Measurements from ENCODE around the gene HDAC8. TPM values are rescaled to one million over a fixed set of nuclear protein-coding genes. Genes with fewer than 3 reads are reported as not detected.

Gene HDAC8
- total and polyA plus RNA-seq, 9 of the 15 experiments (the other 6 are each of a cell fraction or from before 2014, with no cell fraction given): 18.9 to 53.8 (median 28.7) TPM

DNA sequence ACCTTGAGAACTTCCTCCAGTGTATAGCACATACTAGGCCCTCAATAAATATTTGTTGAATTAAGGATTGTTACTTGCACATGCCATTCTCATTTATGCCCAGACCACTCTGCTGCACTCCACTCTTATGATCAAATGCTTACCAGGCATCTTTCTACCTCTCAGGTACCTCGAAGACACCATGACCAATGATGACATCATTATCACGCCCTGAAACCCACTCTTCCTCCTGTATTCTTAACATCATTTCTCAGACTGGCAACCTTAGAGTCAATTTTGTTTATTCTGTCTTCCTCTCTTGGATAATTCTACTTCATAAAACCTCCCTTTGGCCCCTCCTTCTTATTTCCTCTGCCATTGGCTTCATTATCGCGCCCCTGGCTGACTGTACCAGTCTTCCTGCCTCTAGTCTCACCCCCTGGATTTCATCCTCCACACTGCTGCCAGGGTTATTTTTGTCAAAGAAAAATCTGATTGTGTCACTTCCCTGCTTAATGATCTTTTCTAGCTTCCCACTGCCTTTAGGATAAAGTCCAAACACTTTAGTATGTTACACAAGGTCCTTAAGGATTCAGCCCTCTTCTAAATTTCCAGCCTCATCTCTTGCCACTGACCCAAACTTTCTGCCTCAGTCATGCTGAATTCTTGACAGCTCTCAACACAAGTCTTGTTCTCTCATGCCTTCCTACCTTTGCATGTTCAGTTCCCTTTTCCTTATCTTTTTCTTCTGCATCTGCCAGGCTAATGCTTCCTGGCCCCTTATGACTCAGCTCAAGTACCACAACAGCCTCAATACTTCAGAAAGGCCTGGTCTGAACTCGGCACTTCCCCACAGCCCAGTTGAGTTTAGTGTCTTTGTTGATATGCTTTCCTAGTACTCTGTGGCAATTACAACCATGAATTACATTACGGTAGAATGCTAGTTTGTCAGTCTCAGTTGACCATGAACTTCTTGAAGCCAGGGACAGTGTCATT is 45.8 kb downstream of the HDAC8 start (continued):
- TF ChIP-seq JUN (IDR thresholded peaks at IDR 0.05; ENCODE audit: borderline replicate concordance, low read depth, low read length) (0 out of 2 replicates have a peak, but pooled peaks have one; percentile 40), JUN (CRISPR knock-in tag; IDR thresholded peaks at IDR 0.05; ENCODE audit: borderline replicate concordance) (no peak), BCOR (IDR thresholded peaks at IDR 0.05) (no peak), SREBF2 (CRISPR knock-in tag; IDR thresholded peaks at IDR 0.05) (no peak), DPF2 (IDR thresholded peaks at IDR 0.05) (peak; percentile 76; the same call in 1 of the 2 replicates), JUND (IDR thresholded peaks at IDR 0.05; ENCODE audit: borderline replicate concordance, low read depth, low read length) (peak; percentile 83), JUND (tag; IDR thresholded peaks at IDR 0.05; ENCODE audit: borderline replicate concordance, low read depth, low read length) (peak; percentile 85; the same call in 2 of the 3 replicates), PPARD (CRISPR knock-in tag; IDR thresholded peaks at IDR 0.05) (no peak), MAFF (IDR thresholded peaks at IDR 0.05; ENCODE audit: low read length) (peak; percentile 44; the same call in 1 of the 2 replicates), NFATC3 (IDR thresholded peaks at IDR 0.05) (no peak), CTBP1 (IDR thresholded peaks at IDR 0.05; ENCODE audit: borderline replicate concordance) (peak; percentile 90), EP300 (IDR thresholded peaks at IDR 0.05; ENCODE audit: low read length) (peak; percentile 50; the same call in 1 of the 2 replicates), RFX5 (IDR thresholded peaks at IDR 0.05; ENCODE audit: low read depth, low read length) (no peak), HCFC1 (IDR thresholded peaks at IDR 0.05; ENCODE audit: low read depth, low read length) (no peak), TCF3 (CRISPR knock-in tag; IDR thresholded peaks at IDR 0.05) (0 out of 2 replicates have a peak, but pooled peaks have one; percentile 45), CBX8 (IDR thresholded peaks at IDR 0.05; ENCODE audit: borderline replicate concordance, extremely low read depth, low read depth, low read length, poor library complexity, severe bottlenecking) (no peak), TEAD4 (IDR thresholded peaks at IDR 0.05; ENCODE audit: low read length) (peak; percentile 65; the same call in 1 of the 2 replicates), TEAD4 (CRISPR knock-in tag; IDR thresholded peaks at IDR 0.05; ENCODE audit: borderline replicate concordance) (no peak), MECOM (CRISPR knock-in tag; IDR thresholded peaks at IDR 0.05) (no peak), ZNF212 (CRISPR knock-in tag; IDR thresholded peaks at IDR 0.05) (no peak), MTA3 (IDR thresholded peaks at IDR 0.05; ENCODE audit: borderline replicate concordance) (0 out of 2 replicates have a peak, but pooled peaks have one; percentile 30), ZNF121 (CRISPR knock-in tag; conservative IDR thresholded peaks at IDR 0.05) (no peak), ZNF589 (CRISPR knock-in tag; IDR thresholded peaks at IDR 0.05; ENCODE audit: low read depth) (0 out of 2 replicates have a peak, but pooled peaks have one; percentile 33), ATF1 (CRISPR knock-in tag; IDR thresholded peaks at IDR 0.05) (no peak), ATF1 (tag; IDR thresholded peaks at IDR 0.05) (no peak), NFE2L1 (tag; IDR thresholded peaks at IDR 0.05; ENCODE audit: borderline replicate concordance, low read depth) (no peak), ARID1B (IDR thresholded peaks at IDR 0.05) (peak; percentile 85)
- TF ChIP-seq, protein P1, sequence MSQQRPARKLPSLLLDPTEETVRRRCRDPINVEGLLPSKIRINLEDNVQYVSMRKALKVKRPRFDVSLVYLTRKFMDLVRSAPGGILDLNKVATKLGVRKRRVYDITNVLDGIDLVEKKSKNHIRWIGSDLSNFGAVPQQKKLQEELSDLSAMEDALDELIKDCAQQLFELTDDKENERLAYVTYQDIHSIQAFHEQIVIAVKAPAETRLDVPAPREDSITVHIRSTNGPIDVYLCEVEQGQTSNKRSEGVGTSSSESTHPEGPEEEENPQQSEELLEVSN (IDR thresholded peaks at IDR 0.05; ENCODE audit: borderline replicate concordance in 1 of 2, extremely low read depth in 1 of 2, insufficient read depth in 1 of 2, insufficient read length in 1 of 2, low read depth in 1 of 2, low read length in 1 of 2, poor library complexity in 1 of 2, severe bottlenecking in 1 of 2): no peak
